H1 (cell line): ENCODE data around the gene FGF18. TPM values are rescaled to one million over a fixed set of nuclear protein-coding genes. Genes with fewer than 3 reads are reported as not detected.
A peak's percentile ranks its signal among the peaks of the same experiment; 100 is the strongest.

Source experiments
- ATF2 ChIP-seq: IDR thresholded peaks from 2 replicates; pipeline ENCODE4 v1.6.1; 2012; ENCODE audit warnings: low read length, inconsistent platforms
- BACH1 ChIP-seq: IDR thresholded peaks from 2 replicates; pipeline ENCODE4 v1.6.1; 2012; ENCODE audit warnings: low read length, improper control_type of control experiment
- BRCA1 ChIP-seq: IDR thresholded peaks from 2 replicates; pipeline ENCODE4 v1.6.1; 2012; ENCODE audit warnings: low read depth, low read length, improper control_type of control experiment
- EZH2 ChIP-seq: fragments of 200-600 bp; sonication (generic); IDR thresholded peaks from 2 replicates; pipeline ENCODE4 v1.7.1; 2012; ENCODE audit warnings: low read depth, mild to moderate bottlenecking, moderate library complexity, low read length, inconsistent platforms; ENCODE audit not compliant: severe bottlenecking
- GTF2F1 ChIP-seq: IDR thresholded peaks from 2 replicates; pipeline ENCODE4 v1.6.1; 2012; ENCODE audit warnings: low read depth, low read length, improper control_type of control experiment, borderline replicate concordance
- HDAC2 ChIP-seq, 2 experiments: fragments of 300-600 bp in 1 of 2; sonication (generic) in 1 of 2; IDR thresholded peaks; 2 replicates each; pipeline ENCODE4 v1.6.1; 2011 to 2012; ENCODE audit warnings: low read depth in 2 of 2, low read length in 2 of 2, mild to moderate bottlenecking in 2 of 2, moderate library complexity in 2 of 2, borderline replicate concordance in 1 of 2, inconsistent platforms in 1 of 2
- JUN ChIP-seq: IDR thresholded peaks from 2 replicates; pipeline ENCODE4 v1.6.1; 2011; ENCODE audit warnings: low read depth, mild to moderate bottlenecking, improper control_type of control experiment, low read length
- KDM5A ChIP-seq: fragments of 200-600 bp; IDR thresholded peaks from 2 replicates; pipeline ENCODE4 v1.7.1; 2012; ENCODE audit warnings: mild to moderate bottlenecking, low read length, inconsistent platforms, mixed read lengths
- NRF1 ChIP-seq: IDR thresholded peaks from 2 replicates; pipeline ENCODE4 v1.6.1; 2011; ENCODE audit warnings: mild to moderate bottlenecking, low read depth, low read length, improper control_type of control experiment
- POLR2A ChIP-seq, 2 experiments: IDR thresholded peaks; 1 replicate in 1 of 2; 2 replicates in 1 of 2; pipeline ENCODE4 v1.6.1; 2011; ENCODE audit warnings: low read depth in 2 of 2, low read length in 2 of 2, mild to moderate bottlenecking in 2 of 2; ENCODE audit errors: control extremely low read depth in 1 of 2
- POLR2AphosphoS5 ChIP-seq: IDR thresholded peaks from 2 replicates; pipeline ENCODE4 v1.6.1; 2011; ENCODE audit warnings: low read depth, low read length
- RBBP5 ChIP-seq: IDR thresholded peaks from 2 replicates; pipeline ENCODE4 v1.7.1; 2012; ENCODE audit warnings: low read depth, mild to moderate bottlenecking, inconsistent platforms, low read length, moderate library complexity, borderline replicate concordance
- RFX5 ChIP-seq: IDR thresholded peaks from 2 replicates; pipeline ENCODE4 v1.6.1; 2011; ENCODE audit warnings: low read depth, low read length, improper control_type of control experiment, borderline replicate concordance
- SIN3A ChIP-seq, 2 experiments: IDR thresholded peaks in 1 of 2; conservative IDR thresholded peaks in 1 of 2; 2 replicates each; pipeline ENCODE4 v1.6.1; 2011 to 2012; ENCODE audit warnings: low read length in 2 of 2, improper control_type of control experiment in 1 of 2, low read depth in 1 of 2, mild to moderate bottlenecking in 1 of 2
- SIRT6 ChIP-seq: IDR thresholded peaks from one replicate; pipeline ENCODE4 v1.7.1; 2012; ENCODE audit warnings: low read length, inconsistent platforms
- SP1 ChIP-seq: IDR thresholded peaks from 2 replicates; pipeline ENCODE4 v1.6.1; 2011; ENCODE audit warnings: low read depth, low read length
- TAF1 ChIP-seq: IDR thresholded peaks from 2 replicates; pipeline ENCODE4 v1.6.1; 2011; ENCODE audit warnings: mild to moderate bottlenecking, low read depth, low read length
- TCF12 ChIP-seq: IDR thresholded peaks from 2 replicates; pipeline ENCODE4 v1.6.1; 2011; ENCODE audit warnings: low read depth, mild to moderate bottlenecking, low read length
- polyA plus RNA-seq, 7 experiments: library from polyadenylated mRNA; depleted of rRNA in 3 of 7; stranded (reverse) in 5 of 7; unstranded in 2 of 7; fragments of >200 nt in 5 of 7; fragments of 200-250 nt in 2 of 7; gene quantifications; 1 replicate in 5 of 7; 2 replicates in 1 of 7; 4 replicates in 1 of 7; pipeline versions ENCODE4 v1.2.1 to v1.2.3, GENCODE V29; 2011 to 2013; ENCODE audit warnings: missing spikeins in 2 of 7, mixed read lengths in 2 of 7
- total RNA-seq: library from RNA; stranded (reverse); fragmentation: NEBNext Ultra II Directional; extraction: Animal tissue kit (Norgen Biotek cat#: 25700); gene quantifications from 2 replicates; pipeline ENCODE4 v1.2.1, GENCODE V29; 2021

FGF18 gene
- total and polyA plus RNA-seq, 2 of the 8 experiments (the other 6 are each of a cell fraction or from before 2014, with no cell fraction given), result 0.54 to 1.3 TPM

DNA sequence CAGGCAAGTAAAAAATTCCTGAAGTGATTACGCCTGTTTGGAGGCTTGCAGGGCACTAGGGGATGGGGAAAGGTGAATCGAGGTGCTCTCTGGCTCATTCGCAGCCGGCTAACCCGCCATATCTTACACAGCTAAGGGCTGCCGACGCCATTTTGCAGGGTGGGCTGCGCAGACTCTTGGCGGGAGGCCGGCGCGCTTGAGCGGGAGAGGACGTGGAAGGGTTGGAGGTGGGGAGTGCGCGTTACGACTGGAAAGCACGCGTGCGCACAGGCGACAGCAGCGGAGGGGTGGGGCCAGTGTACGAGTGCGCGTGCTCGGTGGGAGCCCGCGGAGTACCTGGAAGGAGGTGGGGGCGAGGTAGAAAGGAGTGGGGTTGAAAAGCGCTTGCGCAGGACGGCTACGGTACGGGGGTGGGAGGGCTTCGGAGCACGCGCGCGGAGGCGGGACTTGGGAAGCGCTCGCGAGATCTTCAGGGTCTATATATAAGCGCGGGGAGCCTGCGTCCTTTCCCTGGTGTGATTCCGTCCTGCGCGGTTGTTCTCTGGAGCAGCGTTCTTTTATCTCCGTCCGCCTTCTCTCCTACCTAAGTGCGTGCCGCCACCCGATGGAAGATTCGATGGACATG lies 32.0 kb upstream of the FGF18 start, which contains the start of gene NPM1 (continued):
- peak; percentile 94 for TF ChIP-seq GTF2F1
- TF ChIP-seq JUN, result no peak
- peak; percentile 35; the same call in 1 of the 2 replicates for TF ChIP-seq SP1
- peak; percentile 57; the same call in 1 of the 2 replicates for TF ChIP-seq ATF2
- TF ChIP-seq HDAC2 (IDR thresholded peaks at IDR 0.05; ENCODE audit: borderline replicate concordance in 1 of 2, low read depth in 2 of 2, low read length in 2 of 2), result peak; percentile 71 to 78; a peak in 3 of 4 replicates
- TF ChIP-seq EZH2, result no peak
- peak; percentile 72; the same call in 1 of the 2 replicates for TF ChIP-seq RBBP5
- peak; percentile 97 to 98 for TF ChIP-seq POLR2A (IDR thresholded peaks at IDR 0.05; ENCODE audit: control extremely low read depth in 1 of 2, low read depth in 2 of 2, low read length in 2 of 2)
- TF ChIP-seq NRF1, result peak; percentile 77
- peak; percentile 74 for TF ChIP-seq BRCA1
- TF ChIP-seq BACH1, result peak; percentile 85
- TF ChIP-seq KDM5A, result peak; percentile 72
- TF ChIP-seq TCF12, result no peak
- peak; percentile 98 for TF ChIP-seq TAF1
- TF ChIP-seq POLR2AphosphoS5, result peak; percentile 92
- 0 out of 4 replicates have a peak, but pooled peaks have one; percentile 34 to 46 for TF ChIP-seq SIN3A (conservative IDR thresholded peaks at IDR 0.05 in 1 of 2, IDR thresholded peaks at IDR 0.05 in 1 of 2; ENCODE audit: low read depth in 1 of 2, low read length in 2 of 2)
- TF ChIP-seq RFX5, result no peak
- TF ChIP-seq SIRT6, result no peak
